Stimulated activated CD8-positive, alpha-beta memory T cell treated with anti-CD3 and anti-CD28 coated beads, Interleukin-12 subunit alpha, Interleukin-12 subunit beta, amount 100 ng/mL, for 24 hours (primary cell): ENCODE results near the gene MAGEA11.
"Not testable (repeated sequence)": the region's sequence is repeated elsewhere in the genome, so short reads cannot be mapped to it uniquely, and the experiment has no call there.

Experiments used
- DNase-seq: peaks from one replicate; pipeline ENCODE4 v3.0.0-alpha.2; 2020; ENCODE audit errors: extremely low read depth

The MAGEA11 gene

GRCh38 chrX:149711545-149712236 is at the start of gene MAGEA11:
Gene MAGEA11, plus strand, starts transcription at chrX:149712060. Its CDS starts 1,100 bp downstream, at chrX:149713160.
- DNase-seq = no peak

GRCh38 chrX:149675088-149675487 is 36.8 kb upstream of the MAGEA11 start:
- not testable (repeated sequence) for DNase-seq

GRCh38 chrX:149675554-149675953 is 36.3 kb upstream of the MAGEA11 start:
- DNase-seq = not testable (repeated sequence)

- DNase-seq = not testable (repeated sequence)
These were observed 32.6 kb upstream of the MAGEA11 start for GRCh38 chrX:149679164-149679678.

GRCh38 chrX:149681182-149681581 is 30.7 kb upstream of the MAGEA11 start:
- DNase-seq = no peak

- no peak for DNase-seq
These were observed 29.8 kb upstream of the MAGEA11 start for GRCh38 chrX:149682031-149682430.

GRCh38 chrX:149682956-149683947 is 28.6 kb upstream of the MAGEA11 start:
- no peak for DNase-seq

GRCh38 chrX:149683966-149684730 is 27.7 kb upstream of the MAGEA11 start:
- no peak for DNase-seq

- no peak for DNase-seq
These were observed 23.9 kb upstream of the MAGEA11 start for GRCh38 chrX:149687991-149688390.

- no peak for DNase-seq
These were observed 23.3 kb upstream of the MAGEA11 start for GRCh38 chrX:149688552-149688951.

GRCh38 chrX:149691794-149692193 is 20.1 kb upstream of the MAGEA11 start:
- DNase-seq = no peak

- DNase-seq = not testable (repeated sequence)
These were observed 19.1 kb upstream of the MAGEA11 start for GRCh38 chrX:149692686-149693272.

- no peak for DNase-seq
These were observed 12.1 kb upstream of the MAGEA11 start for GRCh38 chrX:149699761-149700160.

- no peak for DNase-seq
These were observed 7.2 kb upstream of the MAGEA11 start for GRCh38 chrX:149704664-149705063.

- DNase-seq = no peak
These were observed 4.5 kb upstream of the MAGEA11 start for GRCh38 chrX:149707147-149707901.

GRCh38 chrX:149712831-149713230 is 971 bp downstream of the MAGEA11 start:
- DNase-seq = no peak

- no peak for DNase-seq
These were observed 1.6 kb downstream of the MAGEA11 start for GRCh38 chrX:149713279-149714050.

- DNase-seq = no peak
These were observed 3.6 kb downstream of the MAGEA11 start for GRCh38 chrX:149715468-149715867.

GRCh38 chrX:149716632-149717031 is 4.8 kb downstream of the MAGEA11 start:
- DNase-seq = no peak

- no peak for DNase-seq
These were observed 5.9 kb downstream of the MAGEA11 start for GRCh38 chrX:149717803-149718202.
